H9 (cell line): Measurements from ENCODE around the gene CDH13. TPM values are rescaled to one million over a fixed set of nuclear protein-coding genes. Genes with fewer than 3 reads are reported as not detected.

Source experiments
- DNase-seq: peaks from one replicate; pipeline ENCODE4 v3.0.0-alpha.2; 2017
- H2AFZ ChIP-seq: one replicate; pipeline ENCODE4 v1.6.1; 2013; ENCODE audit warnings: mild to moderate bottlenecking, low read length, control low read depth, moderate library complexity
- H2AK5ac ChIP-seq: 2 replicates; pipeline ENCODE4 v1.6.1; 2013; ENCODE audit warnings: low read length, control low read depth, mixed read lengths; ENCODE audit not compliant: insufficient read length
- H2BK120ac ChIP-seq: one replicate; pipeline ENCODE4 v1.6.1; 2013; ENCODE audit warnings: low read depth, mild to moderate bottlenecking, low read length, control low read depth, inconsistent platforms; ENCODE audit not compliant: poor library complexity, severe bottlenecking
- H2BK12ac ChIP-seq: 2 replicates; pipeline ENCODE4 v1.6.1; 2013; ENCODE audit warnings: low read length, control low read depth, mixed read lengths, low read depth; ENCODE audit not compliant: insufficient read length
- H2BK15ac ChIP-seq: 2 replicates; pipeline ENCODE4 v1.6.1; 2013; ENCODE audit warnings: low read depth, low read length, control low read depth
- H2BK20ac ChIP-seq: one replicate; pipeline ENCODE4 v1.6.1; 2013; ENCODE audit warnings: low read depth, mild to moderate bottlenecking, low read length, control low read depth, inconsistent platforms; ENCODE audit not compliant: poor library complexity, severe bottlenecking
- H2BK5ac ChIP-seq: 2 replicates; pipeline ENCODE4 v1.6.1; 2013; ENCODE audit warnings: low read length, control low read depth, mixed read lengths; ENCODE audit not compliant: insufficient read length
- H3K14ac ChIP-seq: 2 replicates; pipeline ENCODE4 v1.6.1; 2013; ENCODE audit warnings: low read length, control low read depth; ENCODE audit not compliant: insufficient read depth
- H3K18ac ChIP-seq: 2 replicates; pipeline ENCODE4 v1.6.1; 2013; ENCODE audit warnings: low read depth, mild to moderate bottlenecking, mixed read lengths, low read length, control low read depth; ENCODE audit not compliant: insufficient read length
- H3K23ac ChIP-seq: 2 replicates; pipeline ENCODE4 v1.6.1; 2013; ENCODE audit warnings: low read length, control low read depth, mixed read lengths, low read depth; ENCODE audit not compliant: insufficient read length
- H3K23me2 ChIP-seq: 2 replicates; pipeline ENCODE4 v1.6.1; 2013; ENCODE audit warnings: low read depth, mild to moderate bottlenecking, mixed read lengths, low read length, control low read depth; ENCODE audit not compliant: insufficient read length, poor library complexity, severe bottlenecking
- H3K27ac ChIP-seq: 2 replicates; pipeline ENCODE4 v1.5.1; 2013; ENCODE audit warnings: low read length, control low read depth, mixed read lengths, low read depth; ENCODE audit not compliant: insufficient read length
- H3K27me3 ChIP-seq: 2 replicates; pipeline ENCODE4 v1.6.1; 2013; ENCODE audit warnings: low read length, control low read depth, inconsistent platforms; ENCODE audit not compliant: insufficient read depth
- H3K4ac ChIP-seq: 2 replicates; pipeline ENCODE4 v1.6.1; 2013; ENCODE audit warnings: low read depth, mild to moderate bottlenecking, control low read depth, inconsistent platforms, low read length, moderate library complexity
- H3K4me1 ChIP-seq: 2 replicates; pipeline ENCODE4 v1.6.1; 2013; ENCODE audit warnings: low read length, control low read depth, inconsistent platforms; ENCODE audit not compliant: insufficient read depth
- H3K4me2 ChIP-seq: 2 replicates; pipeline ENCODE4 v1.6.1; 2013; ENCODE audit warnings: low read length, control low read depth, mixed read lengths; ENCODE audit not compliant: insufficient read length, insufficient read depth
- H3K56ac ChIP-seq: 2 replicates; pipeline ENCODE4 v1.6.1; 2013; ENCODE audit warnings: low read depth, mild to moderate bottlenecking, mixed read lengths, low read length, control low read depth; ENCODE audit not compliant: insufficient read length
- H3K79me1 ChIP-seq: 2 replicates; pipeline ENCODE4 v1.6.1; 2013; ENCODE audit warnings: low read depth, mild to moderate bottlenecking, moderate library complexity, low read length, control low read depth, inconsistent platforms; ENCODE audit not compliant: insufficient read depth, poor library complexity, severe bottlenecking
- H3K79me2 ChIP-seq: 2 replicates; pipeline ENCODE4 v1.6.1; 2013; ENCODE audit warnings: low read length, control low read depth, inconsistent platforms; ENCODE audit not compliant: insufficient read depth
- H3K9ac ChIP-seq: 2 replicates; pipeline ENCODE4 v1.6.1; 2013; ENCODE audit warnings: low read length, control low read depth, mixed read lengths; ENCODE audit not compliant: insufficient read length; ENCODE audit errors: extremely low read depth
- H3K9me3 ChIP-seq: one replicate; pipeline ENCODE4 v1.6.1; 2013; ENCODE audit warnings: low read depth, low read length, inconsistent platforms; ENCODE audit not compliant: control insufficient read depth
- H3T11ph ChIP-seq: one replicate; pipeline ENCODE4 v1.6.1; 2013; ENCODE audit warnings: mild to moderate bottlenecking, low read length, control low read depth, inconsistent platforms
- H4K20me1 ChIP-seq: one replicate; pipeline ENCODE4 v1.6.1; 2013; ENCODE audit not compliant: control insufficient read depth, insufficient read length, insufficient read depth
- H4K5ac ChIP-seq: 2 replicates; pipeline ENCODE4 v1.6.1; 2013; ENCODE audit warnings: low read depth, mild to moderate bottlenecking, mixed read lengths, low read length, control low read depth; ENCODE audit not compliant: insufficient read length
- H4K8ac ChIP-seq: replicated peaks from 2 replicates; pipeline ENCODE4 v1.6.1; 2013; ENCODE audit warnings: low read length, control low read depth, mixed read lengths, low read depth; ENCODE audit not compliant: insufficient read length
- H4K91ac ChIP-seq: 2 replicates; pipeline ENCODE4 v1.6.1; 2013; ENCODE audit warnings: low read depth, mild to moderate bottlenecking, moderate library complexity, mixed read lengths, low read length, control low read depth; ENCODE audit not compliant: insufficient read length
- H3K27ac Mint-ChIP-seq, 3 experiments: 2 replicates in 2 of 3; 3 replicates in 1 of 3; pipeline ENCODE4 v1.8.0; 2020 to 2021; ENCODE audit warnings: mixed read lengths in 3 of 3, mild to moderate bottlenecking in 1 of 3, moderate library complexity in 1 of 3
- H3K27me3 Mint-ChIP-seq: 2 replicates; pipeline ENCODE4 v1.8.0; 2021; ENCODE audit warnings: low read depth, mild to moderate bottlenecking, moderate library complexity, mixed read lengths
- H3K36me3 Mint-ChIP-seq, 3 experiments: 2 replicates in 2 of 3; 3 replicates in 1 of 3; pipeline ENCODE4 v1.8.0; 2020 to 2021; ENCODE audit warnings: low read depth in 3 of 3, mixed read lengths in 3 of 3; ENCODE audit not compliant: insufficient read depth in 1 of 3
- H3K4me1 Mint-ChIP-seq, 2 experiments: 2 replicates each; pipeline ENCODE4 v1.8.0; 2020; ENCODE audit warnings: mixed read lengths in 2 of 2
- H3K4me3 Mint-ChIP-seq, 2 experiments: 2 replicates in 1 of 2; 3 replicates in 1 of 2; pipeline ENCODE4 v1.8.0; 2020 to 2021; ENCODE audit warnings: mild to moderate bottlenecking in 2 of 2, mixed read lengths in 2 of 2, moderate library complexity in 1 of 2
- H3K9me3 Mint-ChIP-seq, 2 experiments: 2 replicates in 1 of 2; 3 replicates in 1 of 2; pipeline ENCODE4 v1.8.0; 2020; ENCODE audit warnings: mild to moderate bottlenecking in 2 of 2, mixed read lengths in 2 of 2, moderate library complexity in 1 of 2
- WGBS: extraction: QIAGEN DNeasy Blood & Tissue Kit; methylation state at CpG from one replicate; pipeline ENCODE4 v1.1.7; 2013; ENCODE audit warnings: missing lambda C conversion rate, low lambda C conversion rate, mixed read lengths; ENCODE audit not compliant: insufficient read length; ENCODE audit errors: extremely low coverage; 5-methylcytosine and 5-hydroxymethylcytosine counted together
- total RNA-seq: library from RNA; stranded (reverse); gene quantifications from 2 replicates; pipeline ENCODE4 v1.2.1, GENCODE V29; 2021
- TF ChIP-seq, protein P1 (sequence below): fragments of 200-600 bp; sonication (generic); conservative IDR thresholded peaks from 3 replicates; pipeline ENCODE4 v1.8.0; 2021; ENCODE audit warnings: antibody characterized with exemption, mild to moderate bottlenecking

Gene CDH13
- total RNA-seq, 1 experiment from 2014 or later: 1.5 TPM

GRCh38 chr16:83622010-83622409 lies 995.2 kb downstream of the CDH13 start:
- WGBS: no CpG with 5 or more reads among the region's 7 CpGs

More at GRCh38 chr16:83622010-83622409, 995.2 kb downstream of the CDH13 start:
- TF ChIP-seq, protein P1, sequence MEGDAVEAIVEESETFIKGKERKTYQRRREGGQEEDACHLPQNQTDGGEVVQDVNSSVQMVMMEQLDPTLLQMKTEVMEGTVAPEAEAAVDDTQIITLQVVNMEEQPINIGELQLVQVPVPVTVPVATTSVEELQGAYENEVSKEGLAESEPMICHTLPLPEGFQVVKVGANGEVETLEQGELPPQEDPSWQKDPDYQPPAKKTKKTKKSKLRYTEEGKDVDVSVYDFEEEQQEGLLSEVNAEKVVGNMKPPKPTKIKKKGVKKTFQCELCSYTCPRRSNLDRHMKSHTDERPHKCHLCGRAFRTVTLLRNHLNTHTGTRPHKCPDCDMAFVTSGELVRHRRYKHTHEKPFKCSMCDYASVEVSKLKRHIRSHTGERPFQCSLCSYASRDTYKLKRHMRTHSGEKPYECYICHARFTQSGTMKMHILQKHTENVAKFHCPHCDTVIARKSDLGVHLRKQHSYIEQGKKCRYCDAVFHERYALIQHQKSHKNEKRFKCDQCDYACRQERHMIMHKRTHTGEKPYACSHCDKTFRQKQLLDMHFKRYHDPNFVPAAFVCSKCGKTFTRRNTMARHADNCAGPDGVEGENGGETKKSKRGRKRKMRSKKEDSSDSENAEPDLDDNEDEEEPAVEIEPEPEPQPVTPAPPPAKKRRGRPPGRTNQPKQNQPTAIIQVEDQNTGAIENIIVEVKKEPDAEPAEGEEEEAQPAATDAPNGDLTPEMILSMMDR: no peak
- Histone ChIP-seq H3K23me2 (no peaks in the 10 kb centered on the region), H2BK20ac (no peak overlapping the region), H2BK15ac (no peak overlapping the region), H3T11ph (no peak overlapping the region), H3K4me1 (peaks cover 8% of the 10 kb centered on the region; the same call in 1 of the 2 replicates), H2BK5ac (no peak overlapping the region), H2AK5ac (no peak overlapping the region), H4K20me1 (peaks cover 3% of the 10 kb centered on the region), H2BK12ac (no peak overlapping the region), H4K8ac (no peak overlapping the region), H2AFZ (no peak overlapping the region), H3K14ac (no peak overlapping the region), H2BK120ac (no peak overlapping the region), H3K79me1 (no peaks in the 10 kb centered on the region), H3K9me3 (no peaks in the 10 kb centered on the region), H3K9ac (no peak overlapping the region), H3K56ac (no peak overlapping the region), H3K27me3 (no peaks in the 10 kb centered on the region), H4K5ac (no peak overlapping the region), H3K79me2 (no peaks in the 10 kb centered on the region), H3K4ac (no peak overlapping the region), H3K18ac (no peak overlapping the region), H4K91ac (no peak overlapping the region), H3K23ac (no peak overlapping the region), H3K27ac (no peak overlapping the region), H3K4me2 (no peak overlapping the region)
- Mint-ChIP-seq H3K27me3 (peaks cover 5% of the 10 kb centered on the region; the same call in 1 of the 2 replicates), H3K4me3 (no peak overlapping the region), H3K27ac (peak overlapping the region in 1 of 3 experiments; percentile 44; a peak in 1 of 7 replicates), H3K9me3 (no peaks in the 10 kb centered on the region), H3K36me3 (no peaks in the 10 kb centered on the region), H3K4me1 (peaks cover 29 to 31% of the 10 kb centered on the region in 2 experiments)
- DNase-seq: no peak
